Activated T-helper 17 cell treated with anti-CD3 and anti-CD28 coated beads, Interleukin-2, amount 50 U/mL, for 72 hours (primary cell): ENCODE data around the gene PLEKHF1. TPM values are rescaled to one million over a fixed set of nuclear protein-coding genes. Genes with fewer than 3 reads are reported as not detected.

Source experiments
- ATAC-seq: fragments of 150-1000 bp; cut with Tn5 transposase; replicated peaks from 2 replicates; pipeline ENCODE4 v1.10.0; 2021; ENCODE audit warnings: mild to moderate bottlenecking, moderate library complexity
- H3K27ac Mint-ChIP-seq: one replicate; pipeline ENCODE4 v1.8.0; 2022; ENCODE audit warnings: mixed read lengths
- H3K27me3 Mint-ChIP-seq: one replicate; pipeline ENCODE4 v1.8.0; 2022; ENCODE audit warnings: mixed read lengths
- H3K36me3 Mint-ChIP-seq: one replicate; pipeline ENCODE4 v1.8.0; 2022; ENCODE audit warnings: low read depth, mild to moderate bottlenecking, mixed read lengths
- H3K4me1 Mint-ChIP-seq: one replicate; pipeline ENCODE4 v1.8.0; 2022; ENCODE audit warnings: mixed read lengths
- H3K4me3 Mint-ChIP-seq: one replicate; pipeline ENCODE4 v1.8.0; 2022; ENCODE audit warnings: mild to moderate bottlenecking, mixed read lengths
- H3K9me3 Mint-ChIP-seq: one replicate; pipeline ENCODE4 v1.8.0; 2022; ENCODE audit warnings: mixed read lengths
- total RNA-seq, 2 donors: library from RNA; stranded (reverse); gene quantifications; one replicate each; pipeline ENCODE4 v1.2.3, GENCODE V29; 2022

PLEKHF1 gene
- total RNA-seq, 2 donors from 2014 or later: 34.4 to 40.3 TPM

- ATAC-seq: peak; percentile 94
- H3K4me3 Mint-ChIP-seq: peak overlapping the region; percentile 61
- H3K4me1 Mint-ChIP-seq: peaks cover 41% of the 10 kb centered on the region
- no peaks in the 10 kb centered on the region for H3K36me3 Mint-ChIP-seq
- no peaks in the 10 kb centered on the region for H3K27me3 Mint-ChIP-seq
- H3K9me3 Mint-ChIP-seq: peaks cover 4% of the 10 kb centered on the region
- H3K27ac Mint-ChIP-seq: peak overlapping the region; percentile 90
Measured at GRCh38 chr19:29687244-29687896, 22.1 kb downstream of the PLEKHF1 start.

DNA sequence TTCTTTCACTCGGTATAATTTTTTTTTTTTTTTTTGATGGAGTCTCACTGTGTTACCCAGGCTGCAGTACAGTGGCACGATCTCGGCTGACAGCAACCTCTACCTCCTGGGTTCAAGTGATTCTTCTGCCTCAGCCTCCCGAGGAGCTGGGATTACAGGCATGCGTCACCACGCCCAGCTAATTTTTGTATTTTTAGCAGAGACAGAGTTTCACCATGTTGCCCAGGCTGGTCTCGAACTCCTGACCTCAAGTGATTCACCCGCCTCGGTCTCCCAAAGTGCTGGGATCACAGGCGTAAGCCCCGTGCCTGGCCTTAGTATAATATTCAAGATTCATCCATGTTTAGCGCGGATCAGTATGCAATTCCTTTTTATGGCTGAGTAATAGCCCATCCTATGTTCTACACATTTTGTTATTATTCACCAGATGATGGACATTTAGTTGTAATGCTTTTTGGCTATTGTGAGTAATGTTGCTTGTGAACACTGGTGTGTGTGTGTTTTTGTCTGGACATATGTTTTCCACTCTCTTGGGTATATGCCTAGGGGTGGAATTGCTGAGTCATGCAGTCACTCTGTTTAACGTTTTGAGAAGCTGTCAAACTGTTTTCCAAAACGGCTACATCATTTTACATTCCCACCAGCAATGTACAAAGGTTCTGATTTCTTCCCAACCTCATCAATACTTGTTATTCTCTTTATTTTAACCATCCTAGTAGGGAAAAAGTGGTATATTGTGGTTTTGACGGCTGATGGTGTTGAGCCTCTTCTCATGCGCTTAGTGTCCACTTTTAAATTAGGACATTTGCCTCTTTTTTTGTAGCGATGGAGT is 22.9 kb downstream of the PLEKHF1 start:
- H3K27me3 Mint-ChIP-seq: no peaks in the 10 kb centered on the region
- peak overlapping the region; percentile 61 for H3K4me3 Mint-ChIP-seq
- H3K4me1 Mint-ChIP-seq: peaks cover 41% of the 10 kb centered on the region

DNA sequence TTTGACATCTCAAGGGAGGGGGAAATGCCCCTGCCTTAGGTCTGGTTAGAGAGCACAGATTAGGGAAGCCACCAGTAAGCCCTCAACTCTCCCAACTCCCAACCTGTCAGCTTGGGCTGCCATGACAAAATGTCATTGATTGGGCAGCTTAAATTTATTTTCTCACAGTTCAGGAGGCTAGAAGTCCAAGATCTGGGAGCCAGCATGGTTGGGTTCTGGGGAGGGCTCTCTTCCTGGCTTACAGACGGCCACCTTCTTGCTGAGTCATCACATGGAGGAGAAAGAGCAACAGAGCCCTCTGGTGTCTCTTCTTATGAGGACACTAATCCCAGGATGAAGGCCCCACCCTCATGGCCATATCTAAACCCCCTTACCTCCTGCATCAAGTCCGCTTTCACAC is 25.6 kb downstream of the PLEKHF1 start:
- peak overlapping the region; percentile 53 for H3K27ac Mint-ChIP-seq
- ATAC-seq: peak; percentile 52
- no peaks in the 10 kb centered on the region for H3K27me3 Mint-ChIP-seq

More for the DNA sequence above, 22.9 kb downstream of the PLEKHF1 start:
- ATAC-seq: peak; percentile 33
- Mint-ChIP-seq H3K27ac (peak overlapping the region; percentile 90), H3K36me3 (no peaks in the 10 kb centered on the region), H3K9me3 (peaks cover 4% of the 10 kb centered on the region)

GRCh38 chr19:29694161-29694560 is 28.9 kb downstream of the PLEKHF1 start:
- Mint-ChIP-seq H3K27me3 (no peaks in the 10 kb centered on the region), H3K27ac (peak overlapping the region; percentile 79), H3K36me3 (no peaks in the 10 kb centered on the region), H3K4me3 (no peak overlapping the region), H3K9me3 (peaks cover 4% of the 10 kb centered on the region), H3K4me1 (peaks cover 10% of the 10 kb centered on the region)
- no peak for ATAC-seq

More for the DNA sequence above, 25.6 kb downstream of the PLEKHF1 start:
- H3K4me1 Mint-ChIP-seq: peaks cover 36% of the 10 kb centered on the region
- no peak overlapping the region for H3K4me3 Mint-ChIP-seq
- peaks cover 4% of the 10 kb centered on the region for H3K9me3 Mint-ChIP-seq
- no peaks in the 10 kb centered on the region for H3K36me3 Mint-ChIP-seq

- no peaks in the 10 kb centered on the region for H3K27me3 Mint-ChIP-seq
- H3K36me3 Mint-ChIP-seq: no peaks in the 10 kb centered on the region
- no peak overlapping the region for H3K4me3 Mint-ChIP-seq
- peak overlapping the region; percentile 79 for H3K27ac Mint-ChIP-seq
- H3K9me3 Mint-ChIP-seq: no peaks in the 10 kb centered on the region
- ATAC-seq: peak; percentile 98
- peaks cover 5% of the 10 kb centered on the region for H3K4me1 Mint-ChIP-seq
Measured at GRCh38 chr19:29694669-29695627, 29.7 kb downstream of the PLEKHF1 start.

DNA sequence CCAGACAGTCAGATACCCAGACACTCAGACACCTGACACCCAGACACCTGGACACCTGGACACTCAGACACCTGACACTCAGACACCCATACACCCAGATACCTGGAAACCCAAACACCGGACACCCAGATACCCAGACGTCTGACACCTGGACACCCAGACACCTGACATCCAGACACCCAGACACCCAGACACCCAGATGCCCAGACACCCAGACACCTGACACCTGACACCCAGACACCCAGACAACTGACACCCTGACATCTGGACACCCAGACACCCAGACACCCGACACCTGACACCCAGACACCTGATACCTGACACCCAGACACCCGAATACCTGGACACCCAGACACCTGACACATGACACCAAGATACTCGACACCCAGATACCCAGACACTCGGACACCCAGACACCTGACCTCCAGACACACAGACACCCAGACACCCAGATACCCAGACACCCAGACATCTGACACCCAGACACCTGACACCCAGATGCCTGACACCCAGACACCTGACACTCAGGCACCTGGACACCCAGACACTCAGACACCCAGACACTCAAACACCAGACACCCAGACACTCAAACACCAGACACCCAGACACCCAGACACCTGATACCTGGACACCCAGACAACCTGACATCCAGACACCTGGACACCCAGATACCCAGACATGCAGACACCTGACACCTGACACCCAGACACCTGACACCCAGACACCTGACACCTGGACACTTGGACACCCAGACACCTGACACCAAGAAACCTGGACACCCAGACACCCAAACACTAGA is 30.7 kb downstream of the PLEKHF1 start:
- no peaks in the 10 kb centered on the region for H3K9me3 Mint-ChIP-seq
- H3K4me3 Mint-ChIP-seq: no peak overlapping the region
- H3K36me3 Mint-ChIP-seq: peaks cover 1% of the 10 kb centered on the region
- ATAC-seq: no peak
- H3K27ac Mint-ChIP-seq: peak overlapping the region; percentile 28
- H3K4me1 Mint-ChIP-seq: peaks cover 3% of the 10 kb centered on the region
- no peaks in the 10 kb centered on the region for H3K27me3 Mint-ChIP-seq

GRCh38 chr19:29696565-29696846 is 31.2 kb downstream of the PLEKHF1 start:
- ATAC-seq: no peak
- Mint-ChIP-seq H3K27ac (no peak overlapping the region), H3K27me3 (no peaks in the 10 kb centered on the region), H3K9me3 (no peaks in the 10 kb centered on the region), H3K36me3 (peaks cover 7% of the 10 kb centered on the region), H3K4me1 (no peaks in the 10 kb centered on the region), H3K4me3 (no peak overlapping the region)

- Mint-ChIP-seq H3K27ac (peak overlapping the region; percentile 75), H3K9me3 (no peaks in the 10 kb centered on the region), H3K36me3 (peaks cover 19% of the 10 kb centered on the region), H3K27me3 (no peaks in the 10 kb centered on the region), H3K4me3 (no peak overlapping the region), H3K4me1 (no peaks in the 10 kb centered on the region)
- no peak for ATAC-seq
Measured at GRCh38 chr19:29697523-29698261, 32.4 kb downstream of the PLEKHF1 start.

DNA sequence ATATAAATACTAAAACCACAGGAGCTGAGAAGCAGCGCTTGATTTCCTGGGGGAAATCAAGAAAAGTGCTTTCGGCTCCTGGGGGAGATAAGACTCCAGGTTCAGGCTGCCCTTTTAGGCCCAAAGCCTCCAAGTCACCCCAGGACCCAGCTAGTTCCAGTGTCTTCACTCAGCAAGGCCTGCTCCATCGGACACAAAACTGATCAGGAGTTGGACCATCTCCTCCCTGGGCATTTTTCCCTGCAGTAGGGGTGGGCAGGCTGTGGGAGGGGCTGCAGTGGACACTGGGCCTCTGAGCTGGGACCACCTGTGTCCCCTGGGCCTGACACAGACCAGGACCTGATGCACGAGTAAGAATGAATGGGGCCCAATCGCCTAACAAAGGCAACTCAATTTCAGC is 34.6 kb downstream of the PLEKHF1 start:
- ATAC-seq: no peak
- no peak overlapping the region for H3K27ac Mint-ChIP-seq
- no peaks in the 10 kb centered on the region for H3K27me3 Mint-ChIP-seq
- H3K36me3 Mint-ChIP-seq: peaks cover 36% of the 10 kb centered on the region
- peaks cover 3% of the 10 kb centered on the region for H3K4me1 Mint-ChIP-seq
- no peaks in the 10 kb centered on the region for H3K9me3 Mint-ChIP-seq
- H3K4me3 Mint-ChIP-seq: no peak overlapping the region

DNA sequence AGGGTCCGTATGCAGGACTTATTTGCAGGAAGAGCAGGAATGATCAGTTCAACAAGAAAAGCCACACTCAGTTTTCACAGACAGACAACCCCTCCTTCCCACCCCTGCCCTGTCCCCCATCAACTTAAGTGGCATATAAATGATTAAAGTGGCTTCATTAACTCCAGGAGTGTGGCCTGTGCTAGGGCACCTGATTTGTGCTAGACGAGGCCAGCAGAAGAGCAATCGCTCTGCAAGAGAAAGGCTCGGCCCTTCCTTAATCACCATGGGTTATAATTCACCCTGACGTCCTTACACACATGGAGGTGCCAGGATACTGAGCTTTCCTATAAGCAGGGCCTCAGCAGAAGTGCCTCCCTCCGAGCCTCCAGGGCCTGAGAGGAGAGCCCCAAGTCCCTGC is 35.2 kb downstream of the PLEKHF1 start:
- ATAC-seq: no peak
- Mint-ChIP-seq H3K27ac (no peak overlapping the region), H3K4me3 (no peak overlapping the region), H3K36me3 (peaks cover 42% of the 10 kb centered on the region), H3K4me1 (peaks cover 7% of the 10 kb centered on the region), H3K9me3 (no peaks in the 10 kb centered on the region), H3K27me3 (no peaks in the 10 kb centered on the region)

DNA sequence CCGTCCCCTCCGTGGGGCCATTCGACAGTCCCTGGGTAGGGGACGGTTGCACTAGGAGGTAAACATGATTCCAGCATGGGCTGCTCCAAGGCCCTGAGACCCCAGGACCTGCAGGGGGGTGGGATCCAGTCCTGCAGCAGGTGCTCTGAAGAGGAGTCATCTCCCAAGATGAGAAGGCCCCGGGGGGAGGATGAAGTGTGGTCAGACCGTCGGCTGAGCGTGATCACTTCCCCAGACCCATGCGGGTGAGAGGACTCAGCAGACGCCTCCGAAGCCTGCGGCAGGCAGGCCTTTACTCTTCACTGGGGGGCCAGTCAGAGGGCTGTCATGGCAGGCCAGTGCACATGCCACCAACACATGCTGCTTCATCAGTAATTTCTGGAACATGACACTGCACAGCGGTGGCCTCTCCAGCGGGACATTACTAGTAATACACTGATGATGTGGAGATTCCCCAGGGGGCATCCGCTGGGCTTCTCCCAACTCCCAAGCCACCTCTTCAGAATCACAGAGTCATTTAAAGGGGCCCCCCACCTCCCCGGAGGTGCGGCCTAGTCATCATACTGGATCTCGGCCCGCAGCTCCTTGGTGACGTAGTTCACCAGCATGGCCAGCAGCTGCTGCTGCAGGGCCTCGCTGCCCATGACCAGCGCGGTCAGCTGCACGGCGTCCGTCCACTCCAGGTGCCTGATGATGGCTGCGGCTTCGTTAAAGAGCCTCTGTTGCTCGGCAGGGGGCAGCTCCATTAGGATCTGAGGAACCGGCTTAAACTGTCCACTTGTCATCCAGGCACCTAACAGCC is 37.1 kb downstream of the PLEKHF1 start:
- Mint-ChIP-seq H3K27me3 (no peaks in the 10 kb centered on the region), H3K27ac (no peak overlapping the region), H3K4me3 (no peak overlapping the region), H3K36me3 (peaks cover 61% of the 10 kb centered on the region), H3K9me3 (no peaks in the 10 kb centered on the region), H3K4me1 (peaks cover 7% of the 10 kb centered on the region)
- no peak for ATAC-seq

- Mint-ChIP-seq H3K36me3 (peaks cover 67% of the 10 kb centered on the region), H3K9me3 (no peaks in the 10 kb centered on the region), H3K27me3 (no peaks in the 10 kb centered on the region), H3K4me3 (no peak overlapping the region), H3K4me1 (peaks cover 7% of the 10 kb centered on the region), H3K27ac (no peak overlapping the region)
- ATAC-seq: no peak
Measured at GRCh38 chr19:29702963-29703320, 37.7 kb downstream of the PLEKHF1 start.
